GM12878 (cell line): Measurements from ENCODE around the gene HIBCH. TPM values are rescaled to one million over a fixed set of nuclear protein-coding genes. Genes with fewer than 3 reads are reported as not detected.

ENCODE experiments used
- ATF7 ChIP-seq: fragments of 450-650 bp; IDR thresholded peaks from 2 replicates; pipeline ENCODE4 v1.6.1; 2016; ENCODE audit warnings: low read depth, mild to moderate bottlenecking
- EED ChIP-seq: sonication (generic); IDR thresholded peaks from 2 replicates; pipeline ENCODE4 v1.6.1; 2016; ENCODE audit warnings: antibody characterized with exemption, low read depth
- NBN ChIP-seq: fragments of 450-650 bp; IDR thresholded peaks from 2 replicates; pipeline ENCODE4 v1.6.1; 2016
- polyA plus RNA-seq, 11 experiments: library from polyadenylated mRNA; depleted of rRNA in 4 of 11; unstranded in 6 of 11; stranded (reverse) in 5 of 11; fragments of >200 nt; fragmentation: Nextera tagmentation in 4 of 11; fragmentation: Illumina TruSeq in 1 of 11; extraction: Ambion mirVana in 4 of 11; extraction: Trizol in 1 of 11; gene quantifications; 1 replicate in 1 of 11; 2 replicates in 10 of 11; pipeline versions ENCODE4 v1.2.1 to v1.2.3, GENCODE V29; 2011 to 2016; ENCODE audit warnings: inconsistent platforms in 2 of 11, missing spikeins in 2 of 11, low read depth in 1 of 11
- total RNA-seq, 4 experiments: library from RNA; depleted of rRNA in 3 of 4; stranded (reverse); fragments of >200 nt in 3 of 4; fragmentation: Illumina TruSeq in 1 of 4; extraction: Trizol in 1 of 4; gene quantifications; 2 replicates each; pipeline versions ENCODE4 v1.2.1 to v1.2.3, GENCODE V29; 2013 to 2021
- TF ChIP-seq, protein P1 (sequence below): IDR thresholded peaks from 2 replicates; pipeline ENCODE4 v1.6.1; 2012; ENCODE audit warnings: mild to moderate bottlenecking, low read depth, low read length
- TF ChIP-seq, protein P2 (sequence below): fragments of 450-650 bp; IDR thresholded peaks from 2 replicates; pipeline ENCODE4 v1.6.1; 2017; ENCODE audit warnings: mild to moderate bottlenecking, moderate library complexity
- TF ChIP-seq, protein P3 (sequence below): IDR thresholded peaks from 2 replicates; pipeline ENCODE4 v1.6.1; 2011; ENCODE audit warnings: mild to moderate bottlenecking, low read depth, low read length, moderate library complexity; ENCODE audit not compliant: insufficient replicate concordance

The HIBCH gene
- total and polyA plus RNA-seq, 10 of the 15 experiments (the other 5 are each of a cell fraction or from before 2014, with no cell fraction given): 22.3 to 81.0 (median 37.4) TPM

DNA sequence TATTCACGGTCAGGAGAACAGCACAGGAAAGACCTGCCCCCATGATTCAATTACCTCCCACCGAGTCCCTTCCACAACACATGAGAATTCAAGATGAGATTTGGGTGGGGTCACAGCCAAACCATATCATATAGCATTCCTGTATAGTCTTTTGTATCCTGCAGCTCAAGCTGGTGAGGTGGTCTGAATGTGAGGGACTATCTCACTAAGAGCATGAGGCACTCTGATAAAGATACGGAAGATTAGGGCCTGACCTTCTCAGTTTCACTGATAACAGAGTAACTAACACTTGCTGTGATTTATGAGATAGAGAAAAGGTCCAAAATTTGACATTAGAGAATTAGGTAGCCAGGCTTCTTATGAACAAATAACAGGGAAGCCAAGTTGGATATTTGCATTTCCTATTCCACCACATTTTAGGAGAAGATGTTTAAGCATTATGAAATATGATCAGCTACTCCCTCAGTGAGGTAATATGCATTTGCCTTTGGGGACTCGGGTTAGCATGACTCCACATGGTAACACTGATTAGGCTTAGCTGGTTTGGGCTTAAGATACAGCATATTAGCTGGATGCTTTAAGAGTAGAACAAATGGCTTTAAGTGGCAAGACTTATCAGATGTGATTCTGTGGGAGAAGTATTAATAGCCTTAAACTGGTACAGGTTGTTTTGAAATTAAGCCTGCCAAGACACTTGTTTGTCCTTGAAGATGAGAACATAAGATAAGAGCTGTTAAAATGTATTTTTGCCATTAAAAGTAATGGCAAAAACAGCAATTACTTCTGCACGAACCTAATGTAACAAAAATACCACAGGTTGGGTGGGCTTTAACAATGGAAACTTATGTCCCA lies 150.2 kb downstream of the HIBCH start (continued):
- TF ChIP-seq, protein P1, sequence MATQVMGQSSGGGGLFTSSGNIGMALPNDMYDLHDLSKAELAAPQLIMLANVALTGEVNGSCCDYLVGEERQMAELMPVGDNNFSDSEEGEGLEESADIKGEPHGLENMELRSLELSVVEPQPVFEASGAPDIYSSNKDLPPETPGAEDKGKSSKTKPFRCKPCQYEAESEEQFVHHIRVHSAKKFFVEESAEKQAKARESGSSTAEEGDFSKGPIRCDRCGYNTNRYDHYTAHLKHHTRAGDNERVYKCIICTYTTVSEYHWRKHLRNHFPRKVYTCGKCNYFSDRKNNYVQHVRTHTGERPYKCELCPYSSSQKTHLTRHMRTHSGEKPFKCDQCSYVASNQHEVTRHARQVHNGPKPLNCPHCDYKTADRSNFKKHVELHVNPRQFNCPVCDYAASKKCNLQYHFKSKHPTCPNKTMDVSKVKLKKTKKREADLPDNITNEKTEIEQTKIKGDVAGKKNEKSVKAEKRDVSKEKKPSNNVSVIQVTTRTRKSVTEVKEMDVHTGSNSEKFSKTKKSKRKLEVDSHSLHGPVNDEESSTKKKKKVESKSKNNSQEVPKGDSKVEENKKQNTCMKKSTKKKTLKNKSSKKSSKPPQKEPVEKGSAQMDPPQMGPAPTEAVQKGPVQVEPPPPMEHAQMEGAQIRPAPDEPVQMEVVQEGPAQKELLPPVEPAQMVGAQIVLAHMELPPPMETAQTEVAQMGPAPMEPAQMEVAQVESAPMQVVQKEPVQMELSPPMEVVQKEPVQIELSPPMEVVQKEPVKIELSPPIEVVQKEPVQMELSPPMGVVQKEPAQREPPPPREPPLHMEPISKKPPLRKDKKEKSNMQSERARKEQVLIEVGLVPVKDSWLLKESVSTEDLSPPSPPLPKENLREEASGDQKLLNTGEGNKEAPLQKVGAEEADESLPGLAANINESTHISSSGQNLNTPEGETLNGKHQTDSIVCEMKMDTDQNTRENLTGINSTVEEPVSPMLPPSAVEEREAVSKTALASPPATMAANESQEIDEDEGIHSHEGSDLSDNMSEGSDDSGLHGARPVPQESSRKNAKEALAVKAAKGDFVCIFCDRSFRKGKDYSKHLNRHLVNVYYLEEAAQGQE: no peak
- TF ChIP-seq ATF7: no peak
- TF ChIP-seq EED: no peak
- TF ChIP-seq, protein P2, sequence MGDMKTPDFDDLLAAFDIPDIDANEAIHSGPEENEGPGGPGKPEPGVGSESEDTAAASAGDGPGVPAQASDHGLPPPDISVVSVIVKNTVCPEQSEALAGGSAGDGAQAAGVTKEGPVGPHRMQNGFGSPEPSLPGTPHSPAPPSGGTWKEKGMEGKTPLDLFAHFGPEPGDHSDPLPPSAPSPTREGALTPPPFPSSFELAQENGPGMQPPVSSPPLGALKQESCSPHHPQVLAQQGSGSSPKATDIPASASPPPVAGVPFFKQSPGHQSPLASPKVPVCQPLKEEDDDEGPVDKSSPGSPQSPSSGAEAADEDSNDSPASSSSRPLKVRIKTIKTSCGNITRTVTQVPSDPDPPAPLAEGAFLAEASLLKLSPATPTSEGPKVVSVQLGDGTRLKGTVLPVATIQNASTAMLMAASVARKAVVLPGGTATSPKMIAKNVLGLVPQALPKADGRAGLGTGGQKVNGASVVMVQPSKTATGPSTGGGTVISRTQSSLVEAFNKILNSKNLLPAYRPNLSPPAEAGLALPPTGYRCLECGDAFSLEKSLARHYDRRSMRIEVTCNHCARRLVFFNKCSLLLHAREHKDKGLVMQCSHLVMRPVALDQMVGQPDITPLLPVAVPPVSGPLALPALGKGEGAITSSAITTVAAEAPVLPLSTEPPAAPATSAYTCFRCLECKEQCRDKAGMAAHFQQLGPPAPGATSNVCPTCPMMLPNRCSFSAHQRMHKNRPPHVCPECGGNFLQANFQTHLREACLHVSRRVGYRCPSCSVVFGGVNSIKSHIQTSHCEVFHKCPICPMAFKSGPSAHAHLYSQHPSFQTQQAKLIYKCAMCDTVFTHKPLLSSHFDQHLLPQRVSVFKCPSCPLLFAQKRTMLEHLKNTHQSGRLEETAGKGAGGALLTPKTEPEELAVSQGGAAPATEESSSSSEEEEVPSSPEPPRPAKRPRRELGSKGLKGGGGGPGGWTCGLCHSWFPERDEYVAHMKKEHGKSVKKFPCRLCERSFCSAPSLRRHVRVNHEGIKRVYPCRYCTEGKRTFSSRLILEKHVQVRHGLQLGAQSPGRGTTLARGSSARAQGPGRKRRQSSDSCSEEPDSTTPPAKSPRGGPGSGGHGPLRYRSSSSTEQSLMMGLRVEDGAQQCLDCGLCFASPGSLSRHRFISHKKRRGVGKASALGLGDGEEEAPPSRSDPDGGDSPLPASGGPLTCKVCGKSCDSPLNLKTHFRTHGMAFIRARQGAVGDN: no peak
- TF ChIP-seq, protein P3, sequence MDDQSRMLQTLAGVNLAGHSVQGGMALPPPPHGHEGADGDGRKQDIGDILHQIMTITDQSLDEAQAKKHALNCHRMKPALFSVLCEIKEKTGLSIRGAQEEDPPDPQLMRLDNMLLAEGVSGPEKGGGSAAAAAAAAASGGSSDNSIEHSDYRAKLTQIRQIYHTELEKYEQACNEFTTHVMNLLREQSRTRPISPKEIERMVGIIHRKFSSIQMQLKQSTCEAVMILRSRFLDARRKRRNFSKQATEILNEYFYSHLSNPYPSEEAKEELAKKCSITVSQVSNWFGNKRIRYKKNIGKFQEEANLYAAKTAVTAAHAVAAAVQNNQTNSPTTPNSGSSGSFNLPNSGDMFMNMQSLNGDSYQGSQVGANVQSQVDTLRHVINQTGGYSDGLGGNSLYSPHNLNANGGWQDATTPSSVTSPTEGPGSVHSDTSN: no peak
- no peak for TF ChIP-seq NBN
